DMS53 treated with DMSO at 0.1 percent for 48 hours (cell line): ENCODE data around the gene CMIP.

ENCODE experiments used
- DNase-seq: peaks from one replicate; lab custom pipeline; 2025; ENCODE audit not compliant: unreplicated experiment; lab: John Stamatoyannopoulos, UW

Gene CMIP

DNA sequence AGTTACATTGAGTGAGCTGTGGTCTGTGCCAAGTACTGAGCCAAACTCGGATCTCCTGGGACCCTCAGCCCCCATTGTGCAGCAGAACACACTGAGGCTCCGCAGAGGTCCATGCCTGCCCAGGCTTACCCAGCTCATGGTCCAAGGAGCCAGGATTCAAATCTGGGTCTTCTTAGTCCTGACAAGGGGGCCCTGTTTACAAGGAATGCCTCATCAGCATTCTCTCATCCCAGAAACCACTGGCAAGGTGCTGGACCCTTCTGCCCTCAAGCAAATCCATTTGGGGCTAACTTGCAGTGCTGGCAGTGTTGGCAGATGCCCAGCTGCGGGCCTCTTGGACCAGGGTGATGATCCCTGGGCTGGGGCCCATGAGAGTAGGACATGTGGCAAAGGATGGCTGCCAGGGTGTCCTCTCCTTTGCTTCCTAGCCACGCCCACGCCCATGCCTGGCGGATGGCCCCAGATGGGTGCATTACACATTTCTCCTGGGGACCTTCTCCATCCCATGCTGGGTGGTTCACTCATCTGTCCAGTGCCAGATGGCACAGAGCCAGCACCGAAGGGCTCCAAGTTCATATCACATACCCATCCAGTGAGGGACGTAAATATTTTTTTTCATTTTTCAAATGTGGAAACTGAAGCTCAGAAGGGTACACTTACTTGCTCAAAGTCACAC is 117.7 kb downstream of the CMIP start:
- no peak for DNase-seq

- no peak for DNase-seq
These were observed 118.3 kb downstream of the CMIP start for GRCh38 chr16:81562926-81563325.

DNA sequence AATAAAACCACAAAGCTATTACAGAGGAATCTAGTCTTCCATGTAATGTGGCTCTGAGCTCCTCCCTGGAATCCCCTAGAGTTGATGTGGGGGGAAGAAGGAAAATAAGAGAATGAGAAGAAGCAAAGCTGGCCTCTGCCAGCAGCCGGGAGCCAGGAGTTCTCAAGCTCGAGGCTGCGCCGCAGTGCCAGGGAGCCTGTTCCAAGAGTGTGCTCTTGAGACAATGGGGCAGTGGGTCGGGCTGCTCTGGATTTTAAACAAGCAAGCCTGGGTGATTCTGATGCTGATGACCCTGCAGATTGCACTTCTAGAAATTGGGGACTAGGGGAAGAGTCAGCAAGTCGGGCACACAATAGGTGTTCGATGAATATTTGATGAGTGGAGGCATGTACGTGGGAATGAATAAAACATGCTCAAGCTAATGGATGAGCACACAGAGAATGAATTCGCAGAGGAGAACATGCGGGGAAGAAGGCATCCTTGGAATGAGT is 119.9 kb downstream of the CMIP start:
- DNase-seq: no peak

DNA sequence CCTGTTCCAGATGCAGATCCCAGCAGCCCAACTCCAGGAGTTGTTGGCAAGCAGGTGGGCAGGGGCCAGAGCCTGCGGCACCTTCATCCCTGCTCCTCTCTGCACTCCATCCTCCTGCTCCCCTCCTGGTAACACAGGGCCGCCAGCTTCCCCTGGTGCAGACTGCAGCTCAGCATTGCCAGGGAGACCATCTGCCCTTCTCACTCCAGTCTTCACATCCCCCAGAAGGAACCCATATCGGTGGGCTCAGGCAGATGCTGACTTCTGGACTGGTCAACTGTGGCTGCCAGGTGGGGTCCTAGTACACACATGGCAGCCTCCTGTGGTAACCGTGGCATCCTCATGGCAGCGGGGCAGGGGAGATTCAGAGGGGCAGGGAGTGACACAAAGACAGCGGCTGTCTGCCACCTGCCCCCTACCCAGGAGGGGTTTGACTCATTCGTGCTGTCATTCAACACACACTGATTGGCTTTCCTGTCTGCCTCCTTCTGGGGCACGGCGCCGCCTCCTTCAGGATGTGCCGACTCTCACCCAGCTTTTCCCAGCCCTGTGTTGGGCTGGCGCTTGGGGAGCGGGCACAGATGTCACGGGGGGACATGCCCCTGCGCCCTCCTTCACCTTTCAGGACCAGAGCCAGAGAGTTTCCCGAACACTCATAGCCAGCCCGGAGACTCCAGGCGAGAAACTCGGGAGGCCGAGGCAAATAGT is 120.9 kb downstream of the CMIP start:
- no peak for DNase-seq

DNA sequence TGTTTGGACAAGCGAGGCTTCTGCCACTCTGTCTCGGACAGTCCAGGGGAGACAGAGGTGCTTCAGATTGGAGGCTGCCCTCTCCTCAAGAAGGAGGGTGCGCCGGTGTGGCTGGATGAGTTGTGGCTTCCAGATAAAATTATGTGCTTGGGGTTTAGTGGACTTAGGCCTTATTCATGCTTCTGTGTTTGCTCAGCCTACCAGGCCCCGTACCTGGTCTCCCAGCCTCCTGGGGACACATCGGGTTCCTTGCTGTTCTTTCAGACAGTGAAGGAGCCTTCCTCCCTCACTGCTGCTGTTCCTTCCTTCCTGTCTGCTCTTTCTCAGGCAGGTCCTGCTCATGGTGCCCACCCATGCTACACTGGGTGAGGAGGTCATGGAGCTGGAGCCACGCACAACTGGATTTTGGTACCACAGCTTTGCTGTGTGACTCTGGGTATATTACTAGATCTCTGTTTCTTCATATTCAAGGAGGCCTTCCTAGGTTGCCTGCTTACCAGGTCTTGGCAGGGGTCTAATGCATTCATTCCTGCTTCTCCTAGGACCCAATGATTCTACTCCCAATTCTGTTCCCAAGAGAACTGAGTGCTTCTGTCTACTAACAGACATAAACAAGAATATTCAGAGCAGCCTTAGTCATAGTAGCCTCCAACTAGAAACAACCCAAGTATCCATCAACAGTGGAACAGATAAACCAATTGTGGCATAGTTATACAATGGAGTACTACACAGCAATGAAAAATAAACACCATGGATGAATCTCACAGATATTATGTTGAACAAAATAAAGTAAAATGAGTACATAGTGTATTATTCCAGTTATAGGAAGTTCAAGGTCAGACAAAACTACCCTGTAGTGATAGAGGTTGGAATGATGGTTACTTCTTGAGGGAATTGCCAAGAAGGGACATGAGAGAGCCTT is 121.7 kb downstream of the CMIP start:
- no peak for DNase-seq

GRCh38 chr16:81567087-81567486 is 122.5 kb downstream of the CMIP start:
- DNase-seq: no peak

DNA sequence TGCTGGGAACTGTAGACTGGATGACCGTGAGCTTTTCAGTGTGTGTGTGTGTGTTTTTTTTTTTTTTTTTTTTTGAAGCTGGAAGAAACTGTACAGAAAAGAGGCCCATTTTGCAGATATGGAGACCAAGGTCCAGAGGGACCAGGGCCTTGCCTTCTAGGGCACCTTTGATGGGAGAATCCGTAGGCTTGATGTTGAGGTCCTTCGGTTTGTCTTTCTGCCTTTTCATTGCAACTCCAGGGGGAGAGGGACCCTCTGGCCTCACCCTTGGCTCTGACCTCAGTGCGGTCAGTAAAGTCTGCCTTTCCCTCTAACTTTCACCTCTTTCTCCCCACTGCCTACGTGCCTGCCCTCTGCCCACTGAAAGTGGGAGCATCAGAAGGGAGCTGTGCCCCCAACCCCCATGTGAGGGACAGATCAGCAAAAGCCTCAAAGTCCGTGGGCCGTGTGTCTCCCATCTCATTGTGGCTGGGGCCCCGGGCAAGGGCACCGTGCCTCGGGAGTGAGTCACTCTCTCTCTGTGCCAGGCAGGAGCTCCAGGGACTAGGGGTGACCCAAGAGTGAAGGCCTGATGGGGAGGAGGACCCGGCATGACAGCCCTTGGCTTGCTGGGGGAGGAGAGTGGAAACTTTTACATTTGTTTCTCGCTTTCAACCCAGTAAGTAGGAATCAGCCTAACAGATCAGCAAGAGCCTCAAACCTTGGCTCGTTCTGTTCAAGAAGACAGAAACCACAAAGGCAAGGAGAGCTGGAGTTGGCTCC is 123.6 kb downstream of the CMIP start:
- DNase-seq: no peak

DNA sequence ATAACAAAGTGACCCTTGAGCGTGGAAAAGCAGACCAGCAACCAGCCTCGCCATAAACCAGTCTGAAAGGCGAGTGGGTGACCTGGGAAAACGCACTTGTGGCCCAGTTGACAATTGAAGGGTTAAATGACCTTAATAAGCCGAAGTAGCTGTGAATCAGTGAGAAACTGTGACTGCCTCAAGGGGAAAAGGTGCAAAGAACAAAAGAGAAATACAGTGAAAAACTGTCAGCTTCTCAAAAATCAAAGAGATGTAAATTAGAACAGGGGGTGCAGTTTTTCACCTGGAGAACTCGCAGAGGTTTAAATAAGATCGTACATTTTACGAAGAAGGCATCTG is 124.1 kb downstream of the CMIP start:
- no peak for DNase-seq

GRCh38 chr16:81569361-81570034 is 124.9 kb downstream of the CMIP start:
- no peak for DNase-seq

DNA sequence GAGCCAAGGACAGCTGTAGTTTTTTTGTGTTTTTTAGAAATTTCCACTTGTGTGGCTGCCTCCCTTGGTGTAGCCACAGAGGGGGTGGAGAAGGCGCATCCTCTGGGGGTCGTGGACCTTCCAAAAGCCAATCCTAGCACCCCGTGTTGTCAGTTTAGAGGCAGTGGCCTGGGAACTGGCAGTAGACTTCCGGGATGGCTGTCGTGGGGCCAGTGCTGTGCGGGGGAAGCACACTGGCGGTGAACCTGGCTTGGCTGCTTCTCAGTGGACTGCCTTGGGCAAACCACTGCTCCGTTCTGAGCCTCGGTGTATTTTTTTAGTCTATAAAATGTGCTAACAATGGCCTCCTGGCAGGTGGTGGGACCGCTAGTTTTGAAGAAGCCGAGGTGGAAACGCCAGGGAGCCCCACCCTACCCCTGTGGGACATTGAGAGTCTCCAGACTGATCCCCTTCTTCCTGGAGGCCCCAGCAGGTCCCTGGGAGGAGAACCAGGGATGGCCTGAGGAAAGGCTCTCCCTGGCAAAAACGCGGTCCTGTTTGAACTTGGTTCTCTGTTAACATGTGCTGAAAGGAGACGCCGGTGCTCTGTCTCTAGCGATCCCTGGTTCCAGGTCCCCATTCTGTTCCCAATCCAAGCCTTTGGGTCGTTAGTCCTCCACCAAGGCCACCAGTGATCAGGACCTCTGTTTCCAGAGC is 125.7 kb downstream of the CMIP start:
- DNase-seq: no peak

DNA sequence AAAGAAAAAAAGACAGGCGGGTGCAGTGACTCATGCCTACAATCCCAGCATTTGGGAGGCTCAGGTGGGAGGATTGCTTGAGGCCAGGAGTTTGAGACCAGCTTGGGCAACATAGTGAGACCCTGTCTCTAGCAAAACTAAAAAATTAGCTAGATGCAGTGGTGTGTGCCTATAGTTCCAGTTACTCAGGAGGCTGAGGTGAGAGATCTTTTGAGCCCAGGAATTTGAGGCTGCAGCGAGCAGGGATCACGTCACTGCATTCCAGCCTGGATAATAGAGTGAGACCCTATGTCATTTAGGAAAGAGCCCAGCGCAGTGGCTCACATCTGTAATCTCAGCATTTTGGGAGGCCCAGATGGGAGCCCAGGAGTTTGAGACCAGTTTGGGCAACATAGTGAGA is 126.6 kb downstream of the CMIP start:
- no peak for DNase-seq

- no peak for DNase-seq
These were observed 127.2 kb downstream of the CMIP start for GRCh38 chr16:81571592-81572385.

- DNase-seq: no peak
These were observed 128.0 kb downstream of the CMIP start for GRCh38 chr16:81572386-81573144.

GRCh38 chr16:81573533-81574020 is 129.0 kb downstream of the CMIP start:
- DNase-seq: no peak

DNA sequence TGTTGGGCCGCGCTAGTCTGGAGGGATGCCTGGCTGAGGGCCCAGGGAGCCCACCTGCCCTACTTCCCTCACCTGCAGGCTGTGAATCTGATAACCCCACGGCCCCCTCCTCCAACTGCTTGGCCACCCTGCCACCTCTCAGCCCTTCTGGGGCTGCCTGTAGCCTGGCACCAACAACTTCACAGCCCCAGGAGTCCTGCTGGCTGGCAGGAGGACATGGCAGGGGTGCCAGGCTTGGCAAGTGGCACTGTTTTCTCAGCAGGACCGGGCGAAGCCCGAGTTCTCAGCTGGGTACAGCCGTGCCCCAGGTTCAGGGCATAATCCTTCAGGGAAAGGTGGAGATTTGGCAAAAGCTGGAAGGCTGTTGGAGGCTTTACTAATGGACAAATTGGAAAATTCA is 129.6 kb downstream of the CMIP start:
- DNase-seq: no peak

DNA sequence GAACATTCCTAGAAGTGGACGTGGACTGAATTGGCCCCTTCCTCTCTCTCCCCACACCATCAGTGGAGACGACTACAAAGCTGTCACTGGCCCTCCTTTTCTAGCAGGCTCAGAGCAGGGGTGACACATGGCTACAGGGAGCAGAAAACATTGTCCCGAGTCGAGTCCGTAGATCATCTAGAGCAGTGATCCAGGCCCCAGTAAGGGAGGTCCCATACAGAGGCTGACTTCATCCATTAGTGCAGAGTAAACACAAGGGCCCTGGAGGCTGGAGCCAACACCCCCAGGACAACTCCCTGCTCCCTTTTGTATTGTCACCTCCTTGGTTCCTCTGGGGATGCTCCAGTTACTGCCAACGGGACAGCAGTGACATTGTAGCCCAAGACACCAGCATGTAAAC is 130.7 kb downstream of the CMIP start:
- DNase-seq: no peak

- DNase-seq: no peak
These were observed 131.2 kb downstream of the CMIP start for GRCh38 chr16:81575834-81576233.

DNA sequence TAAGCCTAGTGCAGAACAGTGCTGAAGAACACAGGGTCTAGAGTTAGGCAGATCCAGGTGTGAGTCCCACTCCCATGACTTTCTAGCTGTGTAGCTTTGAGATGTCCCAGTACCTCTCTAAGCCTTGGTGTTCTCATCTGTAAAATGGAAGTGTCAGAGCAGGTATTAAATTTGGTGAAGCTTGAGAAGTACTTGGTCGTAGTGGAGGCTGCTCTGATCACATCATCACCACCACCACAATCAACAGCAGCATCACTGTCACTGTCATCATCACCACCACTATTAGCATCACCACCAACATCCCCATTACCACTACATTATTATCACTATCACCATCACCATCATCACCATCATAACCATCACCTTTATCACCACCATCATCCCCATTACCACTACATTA is 132.1 kb downstream of the CMIP start:
- DNase-seq: no peak
